Hindlimb muscle (tissue), 1 donor: Measurements from ENCODE around the gene INPP5B. TPM values are rescaled to one million over a fixed set of nuclear protein-coding genes. Genes with fewer than 3 reads are reported as not detected.
"Not testable (repeated sequence)": the region's sequence is repeated elsewhere in the genome, so short reads cannot be mapped to it uniquely, and the experiment has no call there.

Experiments used
- DNase-seq: peaks from one replicate; pipeline ENCODE4 v3.0.0-alpha.2; 2013
- polyA plus RNA-seq: library from polyadenylated mRNA; unstranded; fragments of 120-200 nt; gene quantifications from one replicate; pipeline ENCODE4 v1.2.1, GENCODE V29; 2013; ENCODE audit not compliant: insufficient read length

The INPP5B gene
- polyA plus RNA-seq: 10.6 TPM

- peak; percentile 90 for DNase-seq
These were observed at the start of gene INPP5B for GRCh38 chr1:37946703-37947360. TSS of gene INPP5B (minus strand) at chr1:37947053. CDS start at chr1:37946308, 745 bp downstream.

DNA sequence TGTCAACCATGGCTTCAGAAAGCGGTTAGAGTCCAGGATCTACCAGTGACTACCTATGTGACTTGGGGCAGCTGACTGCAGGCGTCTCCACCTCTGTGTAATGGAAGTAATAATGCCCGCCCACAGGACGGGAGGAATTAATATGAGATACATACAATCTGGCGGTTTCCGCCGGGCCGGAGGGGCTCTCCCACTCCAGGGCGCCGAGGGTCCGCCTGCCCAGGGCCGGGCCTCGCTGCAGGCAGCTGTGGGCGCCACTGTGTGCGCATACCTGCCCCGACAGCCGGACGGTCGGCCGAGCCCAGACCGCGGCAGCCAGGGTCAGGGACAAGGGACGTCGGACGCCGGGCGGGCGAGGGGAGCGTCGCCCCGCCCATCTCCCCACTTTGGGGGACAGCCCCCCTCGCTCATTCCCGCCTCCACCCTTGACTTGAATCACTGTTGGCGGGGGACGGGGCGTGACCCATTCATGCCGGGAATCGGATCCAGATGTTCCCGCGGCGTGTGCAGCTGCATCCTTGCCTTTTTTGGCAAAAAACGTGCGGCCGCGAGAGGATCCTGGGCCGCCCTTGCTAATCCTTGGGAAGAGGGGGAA, 49.0 kb upstream of the INPP5B start:
- DNase-seq: peak; percentile 95

GRCh38 chr1:37994886-37995566, 48.2 kb upstream of the INPP5B start:
- DNase-seq: no peak

GRCh38 chr1:37989361-37989930, 42.6 kb upstream of the INPP5B start:
- no peak for DNase-seq

- DNase-seq: no peak
These were observed 40.8 kb upstream of the INPP5B start for GRCh38 chr1:37987679-37988078.

- no peak for DNase-seq
These were observed 36.7 kb upstream of the INPP5B start for GRCh38 chr1:37983546-37983945.

DNA sequence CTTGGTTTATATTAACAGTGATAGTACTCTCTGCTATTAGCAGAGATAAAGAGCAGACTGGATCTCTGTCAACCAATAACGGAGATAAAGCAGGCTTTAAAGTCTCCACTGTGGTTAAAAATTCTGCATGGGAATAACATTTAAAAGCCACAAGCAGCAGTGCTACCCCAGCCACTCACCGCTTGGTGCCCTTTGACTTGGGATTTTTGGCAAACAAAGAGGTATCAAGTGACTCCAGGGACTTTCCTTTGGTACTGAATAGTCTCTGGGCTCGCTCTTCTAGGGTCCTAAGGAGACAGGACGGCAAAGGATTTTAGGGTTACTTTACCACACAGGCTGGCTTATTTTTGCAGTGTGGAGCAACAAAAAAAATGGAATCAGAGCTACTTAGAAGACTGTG, 31.7 kb upstream of the INPP5B start:
- DNase-seq: no peak

DNA sequence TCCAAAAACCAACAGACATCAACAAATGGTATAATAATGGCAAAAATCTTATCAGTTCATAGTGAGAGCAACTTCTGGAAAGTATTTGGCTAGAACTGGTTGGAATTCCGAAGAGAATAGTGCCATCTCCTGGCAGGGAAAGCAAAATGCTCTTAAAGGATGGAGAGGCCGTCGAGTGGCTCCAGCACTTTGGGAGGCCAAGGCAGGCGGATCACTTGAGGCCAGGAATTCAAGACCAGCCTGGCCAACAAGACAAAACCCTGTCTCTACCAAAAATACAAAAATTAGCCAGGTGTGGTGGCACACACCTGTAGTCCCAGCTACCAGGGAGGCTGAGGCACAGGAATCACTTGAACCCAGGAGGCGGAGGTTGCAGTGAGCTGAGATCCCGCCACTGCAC, 28.2 kb upstream of the INPP5B start:
- not testable (repeated sequence) for DNase-seq

GRCh38 chr1:37974567-37974966, 27.7 kb upstream of the INPP5B start:
- DNase-seq: no peak

DNA sequence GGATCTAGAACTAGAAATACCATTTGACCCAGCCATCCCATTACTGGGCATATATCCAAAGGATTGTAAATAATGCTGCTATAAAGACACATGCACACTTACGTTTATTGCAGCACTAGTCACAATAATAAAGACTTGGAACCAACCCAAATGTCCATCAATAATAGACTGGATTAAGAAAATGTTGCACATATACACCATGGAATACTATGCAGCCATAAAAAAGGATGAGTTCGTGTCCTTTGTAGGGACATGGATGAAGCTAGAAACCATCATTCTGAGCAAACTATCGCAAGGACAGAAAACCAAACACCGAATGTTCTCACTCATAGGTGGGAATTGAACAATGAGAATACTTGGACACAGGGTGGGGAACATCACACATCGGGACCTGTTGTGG, 26.8 kb upstream of the INPP5B start:
- not testable (repeated sequence) for DNase-seq

- no peak for DNase-seq
These were observed 18.4 kb upstream of the INPP5B start for GRCh38 chr1:37965301-37965700.

DNA sequence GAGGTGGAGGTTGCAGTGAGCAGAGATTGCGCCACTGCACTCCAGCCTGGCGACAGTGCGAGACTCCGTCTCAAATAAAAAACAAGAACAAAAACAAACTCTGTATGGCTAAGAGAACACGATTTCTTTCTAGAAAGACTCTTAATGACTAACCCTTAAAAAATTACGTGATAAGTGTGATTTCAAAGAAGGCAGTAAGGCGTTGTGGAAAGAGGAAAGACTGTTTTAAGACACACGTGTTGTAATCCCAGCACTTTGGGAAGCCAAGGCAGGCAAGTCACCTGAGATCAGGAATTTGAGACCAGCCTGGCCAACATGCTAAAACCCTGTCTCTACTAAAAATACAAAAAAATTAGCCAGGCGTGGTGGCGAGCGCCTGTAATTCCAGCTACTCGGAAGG, 17.3 kb upstream of the INPP5B start:
- not testable (repeated sequence) for DNase-seq

DNA sequence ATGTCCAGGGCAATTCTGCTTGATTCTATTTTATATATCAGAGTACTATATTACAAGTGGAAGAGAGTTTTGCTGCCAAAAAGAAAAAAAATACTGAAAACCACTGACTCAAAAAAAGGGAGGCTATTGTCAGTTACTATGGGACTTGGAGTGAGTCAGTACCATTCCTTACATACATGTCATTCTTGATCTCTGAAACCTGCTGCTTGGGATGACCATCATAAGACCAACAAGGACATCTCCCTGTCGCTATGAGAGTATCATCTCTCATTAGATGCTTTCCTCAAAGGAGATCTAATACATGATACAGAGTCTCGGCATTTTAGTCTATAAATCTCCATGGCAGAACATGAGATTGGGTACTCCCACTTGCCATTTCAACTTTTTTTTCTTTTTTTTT, 11.8 kb upstream of the INPP5B start:
- DNase-seq: no peak

GRCh38 chr1:37955685-37956084, 8.8 kb upstream of the INPP5B start:
- DNase-seq: no peak

DNA sequence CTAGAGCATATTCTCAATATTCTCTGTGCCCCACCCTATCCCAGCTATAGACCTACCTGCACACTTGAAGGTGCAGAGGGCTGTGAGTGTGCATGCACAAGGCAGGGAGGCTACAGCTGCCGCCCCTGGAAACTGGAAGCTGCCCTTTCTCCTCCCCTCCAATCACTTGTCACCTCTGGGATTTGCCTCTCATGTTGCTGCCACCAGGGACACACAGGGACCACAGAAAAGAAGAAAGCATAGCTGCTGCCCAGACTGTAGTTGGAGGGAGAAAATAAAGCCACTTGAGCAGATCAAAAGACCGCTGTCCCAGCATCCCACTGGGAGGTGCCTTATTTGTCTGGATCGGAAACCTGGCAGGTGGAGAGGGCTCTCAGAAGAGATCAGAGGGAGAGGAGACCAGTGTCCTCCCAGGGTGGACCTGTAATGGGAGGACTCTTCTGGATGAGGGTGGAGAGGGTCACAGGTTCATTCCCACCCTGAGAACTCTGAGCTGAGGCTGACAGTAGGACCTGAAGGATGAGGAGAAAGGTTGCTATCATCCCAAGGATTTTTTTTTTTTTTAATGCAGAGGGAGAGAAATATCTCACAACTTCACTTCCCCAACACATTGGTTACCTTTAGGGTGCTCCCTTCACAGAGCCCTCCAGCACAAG, 7.6 kb upstream of the INPP5B start:
- no peak for DNase-seq

- no peak for DNase-seq
These were observed 5.9 kb upstream of the INPP5B start for GRCh38 chr1:37952738-37953137.

DNA sequence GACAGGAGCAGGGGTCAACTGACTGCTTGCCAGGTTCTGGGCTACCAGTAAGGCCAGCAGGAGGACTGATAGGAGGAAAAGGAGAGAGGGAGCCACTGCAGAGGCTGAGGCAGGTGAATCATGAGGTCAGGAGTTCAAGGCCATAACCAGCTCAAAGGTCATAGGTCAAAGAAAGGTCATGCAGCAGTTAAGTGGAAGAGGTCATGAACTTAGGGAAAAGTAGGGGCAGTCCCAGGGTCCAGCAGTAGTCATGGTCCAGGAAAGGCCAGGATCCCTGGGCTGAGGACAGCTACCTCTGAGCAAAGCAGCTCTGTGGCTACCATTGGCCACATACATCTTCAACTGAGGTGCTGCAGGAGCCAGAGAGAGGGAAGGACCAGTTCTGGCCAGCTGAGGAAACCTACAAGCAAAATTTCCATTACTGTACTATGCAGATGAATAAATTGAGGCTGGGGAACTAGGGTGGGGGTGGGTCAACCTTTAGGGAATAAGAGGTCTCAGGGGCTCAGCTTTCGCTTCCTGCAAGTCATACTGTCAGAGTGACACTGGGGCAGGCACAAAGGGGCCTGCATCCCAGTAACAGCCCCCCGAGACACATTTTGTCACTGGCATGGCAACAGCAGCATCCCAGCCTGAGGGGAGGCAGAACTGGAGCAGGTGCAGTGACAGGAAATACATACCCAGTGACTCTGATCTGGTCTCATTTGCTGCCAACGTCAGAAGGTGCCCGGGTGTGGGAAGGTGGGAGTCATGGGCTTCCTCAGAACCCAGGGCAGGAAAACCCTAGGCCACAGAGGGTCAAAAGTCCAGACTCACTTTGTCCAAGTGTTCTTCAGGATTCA, 5.2 kb upstream of the INPP5B start:
- no peak for DNase-seq

DNA sequence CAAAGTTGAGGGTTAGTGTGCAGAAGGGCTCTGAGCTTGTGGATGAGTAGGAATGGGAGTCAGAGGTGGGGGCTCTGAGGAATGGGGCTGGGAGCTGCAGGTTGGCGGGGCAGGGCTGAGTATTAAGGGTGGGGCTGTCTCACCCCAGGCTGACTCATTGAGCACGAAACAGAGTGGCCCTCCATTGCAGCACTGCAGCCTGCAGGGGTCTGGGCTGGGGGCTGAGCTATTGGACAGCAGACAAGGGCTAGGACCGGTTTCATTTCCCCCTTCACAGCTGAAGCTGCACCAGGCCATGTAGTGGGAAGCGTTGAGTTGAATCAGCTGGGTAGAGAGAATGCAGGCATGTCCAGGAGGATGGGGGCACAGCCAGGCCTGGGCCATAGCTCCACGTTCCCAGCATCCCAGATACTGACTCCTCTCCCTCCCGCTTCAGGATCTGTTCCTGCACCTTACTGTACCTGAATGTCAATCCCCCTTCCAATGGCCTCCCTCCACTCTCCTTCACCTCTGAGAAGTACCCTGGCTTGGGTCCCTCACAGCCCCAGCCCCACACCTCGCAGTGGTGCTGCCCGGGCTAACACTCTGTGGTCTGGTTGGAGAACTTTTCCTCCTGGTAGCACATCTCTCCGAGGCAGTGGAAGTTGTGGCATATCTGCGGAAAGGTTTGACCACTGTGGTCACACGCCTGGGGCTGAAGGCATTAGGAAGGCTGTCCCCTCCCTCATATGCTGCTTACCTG, 4.4 kb upstream of the INPP5B start:
- DNase-seq: no peak

DNA sequence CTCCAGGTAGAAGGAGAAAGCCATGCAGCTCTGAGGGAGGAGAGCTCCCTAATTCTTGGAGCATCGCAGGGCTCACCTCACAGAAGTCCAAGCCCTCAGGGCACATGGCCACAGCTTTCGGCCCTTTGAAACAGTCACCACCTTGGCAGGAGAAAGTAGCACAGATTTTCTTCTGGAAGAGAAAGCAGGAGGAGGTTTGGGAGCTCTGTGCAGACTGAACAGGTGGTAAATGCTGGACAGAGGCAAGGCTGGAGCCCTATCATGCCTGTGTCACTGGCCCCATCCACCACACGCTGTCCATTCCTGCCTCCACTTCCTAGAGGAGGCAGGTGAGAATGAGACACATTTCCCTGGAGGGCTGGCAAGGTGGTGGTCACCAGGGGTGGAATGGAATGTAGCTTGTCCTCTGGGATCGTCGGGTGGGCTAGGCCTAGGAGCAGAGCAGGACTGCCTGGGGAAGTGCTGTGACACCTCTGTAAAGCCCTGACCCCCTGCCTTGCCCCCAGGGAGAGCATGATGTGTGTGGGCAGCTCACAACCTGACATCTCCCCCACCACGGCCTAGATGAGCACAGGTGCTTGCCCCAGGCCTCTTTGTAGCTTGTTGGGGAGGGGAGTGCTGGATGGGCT, 2.8 kb upstream of the INPP5B start:
- no peak for DNase-seq

DNA sequence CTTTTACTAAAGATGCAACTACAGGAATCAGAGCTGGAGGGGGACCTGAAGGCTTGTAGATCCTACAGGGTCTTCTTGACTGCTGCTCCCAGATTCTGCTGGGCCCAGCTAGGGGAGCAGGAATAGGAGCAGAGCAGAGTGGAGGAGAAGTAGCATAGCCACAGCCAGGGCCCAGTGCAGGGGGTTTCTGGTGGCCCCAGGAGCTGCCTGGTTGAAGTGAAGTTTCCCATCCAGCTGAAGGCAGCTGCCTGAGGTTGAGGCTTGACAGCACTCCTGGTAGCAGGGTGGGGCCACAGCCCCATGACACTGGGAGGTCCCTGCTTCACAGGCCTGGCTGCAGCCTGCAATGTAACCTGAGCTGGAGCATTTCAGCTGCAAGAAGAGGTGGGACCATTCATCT, 2.0 kb upstream of the INPP5B start:
- no peak for DNase-seq

DNA sequence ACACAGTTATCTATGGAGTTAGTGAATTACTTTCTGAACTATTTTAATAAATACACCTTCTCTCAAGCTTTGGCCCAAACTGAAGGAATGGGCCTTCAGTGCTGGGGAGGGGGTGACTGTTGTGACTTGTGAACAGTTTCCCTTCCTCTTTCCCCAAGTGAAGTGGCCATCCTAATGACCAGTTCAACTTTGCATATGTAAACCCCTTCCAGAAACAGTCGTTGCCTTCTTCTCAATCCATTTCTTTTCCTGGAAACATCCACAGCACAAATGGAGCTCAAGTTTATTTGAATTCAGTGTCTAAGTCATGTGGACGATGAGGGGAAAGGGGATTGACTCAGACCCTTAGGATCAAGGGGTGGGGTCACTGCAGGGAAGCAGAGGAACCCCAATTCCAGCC, 1.3 kb upstream of the INPP5B start:
- DNase-seq: no peak
